GM19328 (cell line): Measurements from ENCODE around the gene CSNK1A1.
"Not testable (repeated sequence)": the region's sequence is repeated elsewhere in the genome, so short reads cannot be mapped to it uniquely, and the experiment has no call there.

ENCODE experiments used
- ATAC-seq: cut with Tn5 transposase; IDR thresholded peaks from one replicate; pipeline ENCODE4 v1.9.1; 2021; ENCODE audit warnings: mild to moderate bottlenecking, moderate library complexity; ENCODE audit not compliant: unreplicated experiment

Gene CSNK1A1

GRCh38 chr5:149493316-149493715 lies 57.9 kb downstream of the CSNK1A1 start:
- no peak for ATAC-seq

DNA sequence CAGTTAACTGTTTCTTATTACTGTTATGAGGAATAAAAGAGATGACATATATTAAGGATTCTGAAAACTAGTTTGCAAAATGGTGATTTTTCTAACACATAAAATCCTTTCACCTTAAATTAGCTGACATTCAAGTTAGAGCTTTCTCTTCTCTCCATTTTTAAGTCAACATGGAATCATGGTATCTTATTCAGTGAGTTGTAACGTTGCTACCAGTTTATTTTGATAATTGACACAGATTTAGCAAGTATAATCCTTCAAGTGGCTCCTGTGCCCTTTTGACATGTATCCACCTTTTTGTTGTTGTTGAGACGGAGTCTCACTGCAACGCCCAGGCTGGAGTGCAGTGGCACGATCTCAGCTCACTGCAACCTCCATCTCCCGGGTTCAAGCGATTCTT lies 58.5 kb downstream of the CSNK1A1 start:
- ATAC-seq, result no peak

DNA sequence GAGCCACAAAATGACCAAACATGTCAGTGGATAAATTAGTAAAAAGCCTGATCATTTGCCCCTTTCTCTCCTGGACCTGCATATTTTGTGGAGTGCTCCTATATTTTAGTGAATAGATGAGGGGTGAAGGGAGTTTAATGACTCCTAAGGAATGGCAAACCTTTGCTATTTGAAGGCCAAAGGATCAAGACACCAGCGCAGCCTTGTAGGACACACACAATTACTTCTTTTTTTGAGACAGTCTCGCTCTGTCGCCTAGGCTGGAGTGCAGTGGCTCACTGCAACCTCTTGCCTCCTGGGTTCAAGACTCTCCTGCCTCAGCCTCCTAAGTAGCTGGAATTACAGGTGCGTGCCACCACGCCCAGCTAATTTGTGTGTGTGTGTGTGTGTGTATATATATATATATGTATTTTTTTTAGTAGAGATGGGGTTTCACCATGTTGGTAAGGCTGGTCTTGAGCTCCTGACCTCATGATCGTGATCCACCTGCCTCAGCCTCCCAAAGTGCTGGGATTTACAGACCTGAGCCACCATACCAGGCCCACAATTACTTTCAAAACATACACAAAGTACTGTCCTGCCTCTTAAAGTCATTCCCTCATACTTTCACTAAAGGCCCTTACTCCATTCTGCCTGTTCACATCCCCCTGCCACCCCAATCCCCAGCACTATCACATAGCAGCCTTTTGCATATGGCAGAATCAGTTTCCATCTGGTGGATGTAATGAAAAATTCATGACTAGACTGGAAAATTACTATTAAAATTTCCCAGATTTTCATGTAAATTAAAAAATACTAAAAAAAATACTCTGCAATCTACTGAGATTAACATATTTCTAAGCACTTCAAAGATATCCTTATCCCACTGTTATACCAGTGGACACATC lies 60.4 kb downstream of the CSNK1A1 start:
- no peak for ATAC-seq

- ATAC-seq, result no peak
Observed at GRCh38 chr5:149489605-149490037, 61.6 kb downstream of the CSNK1A1 start.

DNA sequence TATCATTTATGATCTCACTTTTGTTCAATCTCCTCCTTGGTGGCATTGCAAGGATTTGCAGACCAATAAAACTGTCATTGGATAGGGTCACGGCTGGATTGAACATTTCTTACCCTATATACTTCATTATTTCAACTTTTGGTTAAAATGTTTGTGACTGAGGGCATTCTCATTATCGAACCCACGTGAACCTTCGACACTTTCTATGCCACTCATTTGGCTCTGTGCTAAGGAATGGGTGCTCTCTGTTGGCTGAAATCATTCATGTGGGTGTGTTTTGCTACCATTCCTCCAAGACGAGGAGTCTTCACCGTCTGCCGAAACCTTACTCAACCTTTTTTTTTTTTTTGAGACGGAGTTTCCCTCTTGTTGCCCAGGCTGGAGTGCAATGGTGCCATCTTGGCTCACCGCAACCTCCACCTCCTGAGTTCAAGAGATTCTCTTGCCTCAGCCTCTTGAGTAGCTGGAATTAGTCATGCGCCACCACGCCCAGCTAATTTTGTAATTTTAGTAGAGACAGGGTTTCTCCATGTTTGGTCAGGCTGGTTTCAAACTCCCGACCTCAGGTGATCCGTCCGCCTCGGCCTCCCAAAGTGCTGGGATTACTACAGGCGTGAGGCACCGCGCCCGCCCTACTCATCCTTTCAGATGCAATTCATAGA lies 62.5 kb downstream of the CSNK1A1 start:
- no peak for ATAC-seq

DNA sequence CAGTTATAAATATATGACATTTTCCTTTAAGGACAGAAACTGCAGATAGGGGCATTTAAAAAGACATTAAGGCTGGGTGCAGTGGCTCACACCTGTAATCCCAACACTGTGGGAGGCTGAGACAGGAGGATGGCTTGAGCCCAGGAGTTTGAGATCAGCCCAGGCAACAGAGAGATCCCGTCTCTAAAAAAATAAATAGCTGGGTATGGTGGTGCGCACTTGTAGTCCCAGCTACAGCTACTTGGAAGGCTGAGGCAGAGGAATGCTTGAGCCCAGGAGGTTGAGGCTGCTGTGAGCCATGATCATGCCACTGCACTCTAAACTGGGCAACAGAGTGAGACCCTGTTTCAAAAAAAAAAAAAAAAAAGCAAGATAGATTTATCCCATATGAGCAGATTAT lies 63.6 kb downstream of the CSNK1A1 start:
- no peak for ATAC-seq

GRCh38 chr5:149486726-149487635 lies 64.3 kb downstream of the CSNK1A1 start:
- no peak for ATAC-seq

DNA sequence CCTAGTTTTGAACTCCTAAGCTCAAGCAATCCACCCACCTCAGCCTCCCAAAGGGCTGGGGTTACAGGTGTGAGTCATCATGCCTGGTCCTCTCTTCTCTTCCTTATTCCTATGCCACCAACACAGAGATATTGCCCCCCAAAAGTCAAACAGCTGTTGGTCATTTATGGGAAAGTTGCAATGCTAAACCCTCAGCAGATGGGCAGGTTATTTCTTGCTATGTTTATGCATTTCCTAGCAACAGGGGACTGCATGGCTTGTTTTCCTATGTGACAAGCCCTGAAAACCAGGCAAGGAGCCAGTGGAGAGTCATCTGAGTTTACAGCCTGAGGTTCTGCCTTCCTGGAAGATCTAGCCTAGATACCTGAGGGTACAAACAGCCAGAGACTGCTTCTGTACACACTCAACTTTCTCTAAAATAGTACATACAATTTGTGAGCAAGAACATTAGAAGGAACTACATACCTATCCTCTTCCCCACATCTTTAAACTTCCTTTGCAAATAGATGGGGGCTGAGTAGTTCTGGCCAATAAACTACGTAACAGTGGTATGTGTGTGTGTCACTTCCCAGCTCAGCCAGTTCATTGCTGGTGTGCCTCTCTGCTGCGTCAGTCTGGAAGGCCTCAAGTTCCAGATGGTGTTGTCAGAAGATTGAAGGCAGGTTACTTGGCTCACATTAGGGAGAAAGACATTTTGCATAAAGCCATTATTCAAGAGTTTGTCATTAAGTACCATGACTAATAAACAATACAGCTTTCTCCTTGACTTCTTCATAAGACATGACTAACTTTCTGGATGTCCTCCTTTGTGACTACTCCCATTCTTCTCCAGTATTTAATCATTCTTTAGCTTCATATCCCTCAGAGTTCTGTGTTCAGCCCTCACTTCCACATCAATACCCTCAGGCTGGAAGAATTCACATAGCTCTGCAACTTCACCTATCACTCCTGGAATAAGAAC lies 65.3 kb downstream of the CSNK1A1 start:
- ATAC-seq, result no peak

DNA sequence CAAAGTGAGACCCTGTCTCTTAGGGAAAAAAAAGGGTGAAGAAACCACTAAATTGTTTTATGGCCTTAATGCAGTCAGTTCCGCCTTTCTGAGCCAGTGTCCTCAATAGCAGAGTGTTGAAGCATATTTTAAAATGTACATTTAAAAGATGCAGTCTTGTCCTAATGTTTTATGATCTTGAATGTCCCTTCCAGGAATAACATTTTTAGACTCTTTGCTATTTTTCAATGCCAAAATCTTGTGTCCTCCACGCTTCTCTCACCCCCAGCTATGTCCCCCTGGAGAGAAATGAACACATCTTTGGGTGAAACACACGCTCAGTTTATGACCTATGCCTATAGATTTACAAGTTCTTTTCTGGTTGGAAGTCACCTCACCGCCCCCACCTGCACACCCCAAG lies 69.8 kb downstream of the CSNK1A1 start:
- no peak for ATAC-seq

DNA sequence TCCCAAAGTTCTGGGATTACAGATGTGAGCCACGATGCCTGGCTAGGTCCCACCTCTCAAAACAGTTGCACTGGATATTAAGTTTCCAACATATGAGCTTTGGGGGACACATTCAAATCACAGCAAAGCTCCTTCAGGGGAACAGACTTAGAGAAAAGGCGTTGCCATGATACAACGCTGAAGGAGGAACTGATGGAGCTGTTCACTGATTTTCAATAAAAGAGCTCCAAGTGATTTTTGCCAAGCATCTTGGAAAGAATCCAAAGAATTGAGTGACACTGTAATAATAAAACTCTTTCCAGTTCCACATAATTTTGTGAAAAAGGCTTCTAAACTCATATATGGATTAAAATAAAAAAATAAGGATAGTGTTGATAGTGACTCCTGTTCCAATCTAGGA lies 72.5 kb downstream of the CSNK1A1 start:
- ATAC-seq, result no peak

- ATAC-seq, result no peak
Observed at GRCh38 chr5:149475777-149476176, 75.5 kb downstream of the CSNK1A1 start.

DNA sequence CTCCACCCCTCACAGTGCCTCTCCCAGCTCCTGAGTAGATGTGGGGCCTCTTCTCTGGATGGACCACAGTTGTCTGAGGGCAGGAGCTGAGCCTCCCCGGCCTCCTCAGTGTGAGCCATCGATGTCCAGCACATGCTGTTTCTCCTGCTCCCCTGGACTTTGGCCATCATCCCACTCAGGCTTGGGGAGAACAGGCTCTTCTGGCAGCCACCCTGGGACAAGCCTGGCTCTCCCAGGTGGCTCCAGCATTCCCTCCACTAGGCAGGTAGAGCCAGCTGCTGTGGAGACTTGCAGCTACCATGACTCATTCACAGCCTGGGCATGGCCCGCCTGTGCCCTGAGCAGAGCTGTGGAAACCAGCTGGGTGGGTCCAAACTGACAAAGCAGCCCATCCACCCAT lies 77.0 kb downstream of the CSNK1A1 start:
- no peak for ATAC-seq

GRCh38 chr5:149473441-149473840 lies 77.8 kb downstream of the CSNK1A1 start:
- ATAC-seq, result no peak

DNA sequence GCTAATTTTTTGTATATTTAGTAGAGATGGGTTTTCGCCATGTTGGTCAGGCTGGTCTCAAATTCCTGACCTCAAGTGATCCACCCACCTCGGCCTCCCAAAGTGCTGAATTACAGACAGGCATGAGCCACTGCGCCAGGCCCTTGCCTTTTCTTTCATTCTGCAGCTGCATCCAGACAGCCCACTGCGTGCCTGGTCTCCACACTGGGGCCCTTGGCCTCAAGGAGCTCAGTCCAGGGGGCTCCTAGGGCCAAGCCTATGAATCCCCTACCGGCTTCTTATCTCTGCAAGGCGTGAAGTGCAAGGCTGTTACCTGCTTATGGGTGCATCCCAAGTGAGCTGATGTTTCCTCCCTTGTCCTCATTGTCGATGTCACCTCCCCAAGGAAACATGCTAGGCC lies 78.8 kb downstream of the CSNK1A1 start:
- ATAC-seq, result no peak

DNA sequence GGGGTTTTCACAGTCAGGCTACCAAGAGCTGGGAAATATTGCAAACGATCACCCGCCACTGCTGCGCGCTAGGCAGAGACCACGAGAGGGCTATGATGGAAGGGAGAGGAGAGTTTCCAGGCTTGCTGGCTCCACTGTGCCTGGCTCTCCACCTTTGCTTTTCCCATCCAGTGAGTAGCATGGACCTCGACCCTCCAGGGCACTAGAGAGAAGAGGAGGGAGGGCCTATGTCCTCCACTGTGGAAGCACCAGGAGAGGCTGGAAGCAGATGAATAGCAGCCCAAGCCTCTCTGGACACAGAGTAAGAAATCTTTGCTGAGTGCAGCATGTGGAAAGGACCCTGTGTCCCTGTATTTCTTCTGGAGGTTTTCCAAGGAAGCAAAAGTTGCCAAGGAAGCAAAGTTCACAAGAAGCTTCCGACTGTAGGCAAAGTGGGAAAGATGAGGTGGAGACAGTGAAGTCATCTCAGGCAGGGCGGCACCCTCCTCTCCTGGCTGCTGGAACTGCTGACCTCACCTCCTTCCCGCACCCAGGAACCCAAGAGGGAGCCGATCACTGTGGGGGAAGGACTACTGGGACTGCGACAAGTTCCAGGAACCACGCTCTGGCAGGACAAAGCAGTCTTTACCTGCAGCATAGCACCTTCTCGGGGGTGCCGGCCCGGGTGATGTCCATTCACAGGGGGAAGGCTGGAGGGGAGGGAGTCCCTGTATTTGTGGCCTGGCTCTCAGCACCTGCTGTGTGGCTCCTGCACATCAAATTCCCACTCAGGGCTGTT lies 79.6 kb downstream of the CSNK1A1 start:
- ATAC-seq, result no peak

- ATAC-seq, result no peak
Observed at GRCh38 chr5:149470942-149471341, 80.3 kb downstream of the CSNK1A1 start.

- ATAC-seq, result no peak
Observed at GRCh38 chr5:149466457-149466972, 84.7 kb downstream of the CSNK1A1 start.

- ATAC-seq, result no peak
Observed at GRCh38 chr5:149464796-149465489, 86.3 kb downstream of the CSNK1A1 start.

GRCh38 chr5:149461907-149462306 lies 89.3 kb downstream of the CSNK1A1 start:
- not testable (repeated sequence) for ATAC-seq
